ENCODE results near the gene TDRD9. TPM values are rescaled to one million over a fixed set of nuclear protein-coding genes. Genes with fewer than 3 reads are reported as not detected.

The TDRD9 gene
- total and polyA plus RNA-seq, 2 of the 4 experiments (the other 2 are of a cell fraction): 0.07 to 0.18 TPM

DNA sequence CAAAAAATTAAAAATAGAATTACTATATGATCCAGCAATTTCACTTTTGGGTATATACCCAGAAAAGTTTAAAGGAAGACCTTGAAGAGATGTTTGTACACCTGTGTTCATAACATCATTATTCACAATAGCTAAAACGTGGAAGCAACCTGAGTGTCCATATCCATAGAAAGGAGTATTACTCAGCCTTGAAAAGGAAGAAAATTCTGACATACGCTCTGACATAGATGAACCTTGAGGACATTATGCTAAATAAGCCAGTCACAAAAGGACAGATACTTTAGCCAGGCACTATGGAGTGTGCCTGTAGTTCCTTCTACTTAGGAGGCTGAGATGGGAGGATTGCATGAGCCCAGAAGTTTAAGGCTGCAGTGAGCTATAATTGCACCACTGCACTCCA, 20.2 kb downstream of the TDRD9 start:
- intact Hi-C loops (cut with micrococcal nuclease) (no loop called here), in situ Hi-C loops (cut with MboI; ENCODE audit: low sequenced_read_pairs) (no loop called here), dilution Hi-C loops (cut with HindIII; ENCODE audit: low sequenced_read_pairs, unreplicated experiment) (no loop called here)
- H2BK5ac ChIP-seq (ENCODE audit: low read depth, low read length, poor library complexity, severe bottlenecking): no peak overlapping the region
- no peak overlapping the region for H3K14ac ChIP-seq (replicated peaks; ENCODE audit: low read depth, low read length)
- H2AK9ac ChIP-seq (replicated peaks; ENCODE audit: low read depth, low read length, poor library complexity): no peak overlapping the region
- no peak overlapping the region for H3K9ac ChIP-seq (ENCODE audit: low read depth, low read length)
- H4K8ac ChIP-seq (ENCODE audit: low read depth in 2 of 2, low read length in 2 of 2): no peak overlapping the region
- H4K91ac ChIP-seq (ENCODE audit: insufficient read depth, low read depth, low read length): no peak overlapping the region
- H3K4ac ChIP-seq (ENCODE audit: low read depth, low read length): no peak overlapping the region
- no peak overlapping the region for H2AK5ac ChIP-seq (ENCODE audit: low read depth, low read length)
- no peaks in the 10 kb centered on the region for H3K36me3 ChIP-seq (ENCODE audit: control insufficient read depth, insufficient read depth, low read length)
- no peak overlapping the region for H2BK15ac ChIP-seq (ENCODE audit: low read depth, low read length)
- no peak overlapping the region for H2AFZ ChIP-seq (replicated peaks; ENCODE audit: low read length, poor library complexity)
- H3K9me3 ChIP-seq (ENCODE audit: control insufficient read depth, insufficient read depth, low read length): no peaks in the 10 kb centered on the region
- no peak overlapping the region for H3K27ac ChIP-seq (ENCODE audit: insufficient read depth, low read length)
- ChIA-PET POLR2A (ENCODE audit: unreplicated experiment) (no interaction called here), CTCF (interaction anchor here (0.7 kb wide), 1 partner anchor 78 kb away, joined by 5 read pairs; no protein-coding TSS in a partner anchor)
- no peaks in the 10 kb centered on the region for H3K79me1 ChIP-seq (ENCODE audit: low read depth in 1 of 2, low read length in 2 of 2)
- no peak overlapping the region for H3K56ac ChIP-seq (ENCODE audit: extremely low read depth, insufficient read depth, low read length)
- peaks cover 2% of the 10 kb centered on the region; the same call in 1 of the 2 replicates for H3K27me3 ChIP-seq (ENCODE audit: control insufficient read depth, insufficient read depth, low read length)
- no TSS peak for BruUV-seq (replicated peaks)
- no peak overlapping the region for H3K4me3 ChIP-seq (ENCODE audit: insufficient read depth, low read depth, low read length)
- no peak overlapping the region for H4K5ac ChIP-seq (ENCODE audit: low read depth, low read length)
- no peak for TF ChIP-seq CEBPB (IDR thresholded peaks at IDR 0.05; ENCODE audit: low read depth, low read length)
- TF ChIP-seq SMC3 (IDR thresholded peaks at IDR 0.05; ENCODE audit: low read depth, low read length): no peak
- TF ChIP-seq CHD1 (IDR thresholded peaks at IDR 0.05; ENCODE audit: low read depth, low read length): no peak
- H3K4me1 ChIP-seq (ENCODE audit: control insufficient read depth, insufficient read depth, low read length): no peaks in the 10 kb centered on the region
- no peak overlapping the region for H3K23ac ChIP-seq (ENCODE audit: low read depth, low read length)
- H3K4me2 ChIP-seq (ENCODE audit: low read depth, low read length): no peak overlapping the region
- no peak overlapping the region for H2BK20ac ChIP-seq (ENCODE audit: low read depth, low read length)
- ATAC-seq (ENCODE audit: low read depth) (no peak), DNase-seq (no peak)
- WGBS, 2 experiments (ENCODE audit: extremely low coverage in 2 of 2, insufficient read length in 1 of 2): no CpG with 5 or more reads among the region's 2 CpGs
- H4K20me1 ChIP-seq (ENCODE audit: insufficient read depth, low read length): no peaks in the 10 kb centered on the region
- H3K18ac ChIP-seq (ENCODE audit: low read depth, low read length): no peak overlapping the region
- no peak overlapping the region for H2BK120ac ChIP-seq (ENCODE audit: low read depth, low read length)
- no peaks in the 10 kb centered on the region for H3K9me1 ChIP-seq (ENCODE audit: insufficient read depth, low read length)

Data from IMR-90 (cell line).